OCI-LY1 (cell line): ENCODE data around the gene PUM1.

Source experiments
- H2AFZ ChIP-seq: fragments of 200-600 bp; sonication (generic), shearing (Covaris generic); 2 replicates; pipeline ENCODE4 v1.6.0; 2014; ENCODE audit warnings: antibody characterized with exemption, mild to moderate bottlenecking, low read length
- H3F3A ChIP-seq: fragments of 200-600 bp; sonication (generic), shearing (Covaris generic); 2 replicates; pipeline ENCODE4 v1.6.0; 2014; ENCODE audit warnings: mild to moderate bottlenecking, antibody characterized with exemption, low read length, moderate library complexity; ENCODE audit not compliant: insufficient read depth
- H3K27ac ChIP-seq: fragments of 200-600 bp; sonication (generic); 2 replicates; pipeline ENCODE4 v1.5.1; 2014; ENCODE audit warnings: low read length, mixed run types, mild to moderate bottlenecking, low read depth; ENCODE audit not compliant: poor library complexity, severe bottlenecking
- H3K27me3 ChIP-seq: fragments of 200-600 bp; sonication (generic); 2 replicates; pipeline ENCODE4 v1.6.0; 2014; ENCODE audit warnings: antibody characterized with exemption, mild to moderate bottlenecking, low read length, moderate library complexity; ENCODE audit not compliant: insufficient read depth
- H3K36me3 ChIP-seq: fragments of 200-600 bp; sonication (generic); 2 replicates; pipeline ENCODE4 v1.6.1; 2014; ENCODE audit warnings: mild to moderate bottlenecking, antibody characterized with exemption, low read length, moderate library complexity, mixed read lengths; ENCODE audit not compliant: insufficient read depth
- H3K4me1 ChIP-seq: fragments of 200-600 bp; sonication (generic); 2 replicates; pipeline ENCODE4 v1.5.1; 2014; ENCODE audit warnings: mild to moderate bottlenecking, low read length, moderate library complexity; ENCODE audit not compliant: insufficient read depth, severe bottlenecking
- H3K4me2 ChIP-seq: fragments of 200-600 bp; sonication (generic), shearing (Covaris generic); 2 replicates; pipeline ENCODE4 v1.6.1; 2014; ENCODE audit warnings: low read length
- H3K4me3 ChIP-seq: fragments of 200-600 bp; sonication (generic); 2 replicates; pipeline ENCODE4 v1.5.1; 2014; ENCODE audit warnings: low read length, low read depth, mild to moderate bottlenecking, mixed read lengths; ENCODE audit not compliant: poor library complexity, severe bottlenecking
- H3K79me2 ChIP-seq: fragments of 200-600 bp; shearing (Covaris generic); 2 replicates; pipeline ENCODE4 v1.6.1; 2016; ENCODE audit warnings: mixed run types, low read length, mixed read lengths; ENCODE audit not compliant: insufficient read depth
- H3K9ac ChIP-seq: fragments of 200-600 bp; sonication (generic), shearing (Covaris generic); 2 replicates; pipeline ENCODE4 v1.6.1; 2014; ENCODE audit warnings: mild to moderate bottlenecking, low read length, mixed read lengths
- H3K9me2 ChIP-seq: fragments of 200-600 bp; sonication (generic), shearing (Covaris generic); 2 replicates; pipeline ENCODE4 v1.6.1; 2014; ENCODE audit warnings: low read depth, mild to moderate bottlenecking, low read length, mixed read lengths
- H3K9me3 ChIP-seq: fragments of 200-600 bp; shearing (Covaris generic); 2 replicates; pipeline ENCODE4 v1.6.1; 2014; ENCODE audit warnings: low read length, mixed read lengths
- H4K20me1 ChIP-seq: fragments of 200-600 bp; sonication (generic), shearing (Covaris generic); 2 replicates; pipeline ENCODE4 v1.6.0; 2016; ENCODE audit warnings: mild to moderate bottlenecking, low read length; ENCODE audit not compliant: insufficient read depth
- EZH2 ChIP-seq: fragments of 200-600 bp; sonication (generic), shearing (Covaris generic); IDR thresholded peaks from 2 replicates; pipeline ENCODE4 v1.8.0; 2017; ENCODE audit warnings: borderline replicate concordance, mixed run types, mild to moderate bottlenecking, antibody characterized with exemption, low read length, moderate library complexity, mixed read lengths
- TF ChIP-seq, protein P1 (sequence below): fragments of 200-600 bp; sonication (generic), shearing (Covaris generic); IDR thresholded peaks from 2 replicates; pipeline ENCODE4 v1.5.1; 2017; ENCODE audit warnings: mild to moderate bottlenecking, antibody characterized with exemption, low read length, moderate library complexity, mixed read lengths

PUM1 gene

DNA sequence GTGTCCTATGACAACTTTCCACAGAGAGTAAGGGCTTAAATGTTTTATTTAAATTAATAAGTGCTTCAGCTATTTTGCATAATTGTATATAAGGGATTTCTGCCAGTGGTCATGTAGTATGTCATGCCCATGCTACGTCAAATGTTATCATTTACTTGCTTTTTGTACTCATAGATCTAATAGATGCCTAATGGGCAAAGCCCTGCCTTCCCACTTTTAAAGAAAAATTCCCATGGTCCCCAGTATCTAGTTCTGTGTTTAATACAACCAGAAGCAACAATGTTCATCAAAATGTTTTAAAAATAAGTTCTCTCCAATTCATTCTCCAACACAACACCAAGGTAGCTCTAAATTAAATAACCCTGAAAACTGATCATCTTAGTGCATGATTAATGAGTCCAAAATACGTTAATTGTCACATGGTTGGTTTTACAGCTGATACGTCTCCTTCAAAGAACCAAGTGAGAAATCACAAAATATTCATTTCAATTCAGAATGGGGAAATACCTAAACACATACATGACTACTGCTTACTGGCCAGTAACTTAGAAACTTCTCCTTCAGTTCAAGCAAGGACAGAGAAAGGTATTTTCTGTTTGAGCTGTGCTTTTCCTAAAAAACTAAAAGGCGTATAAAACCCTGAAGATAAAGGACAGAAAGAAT, 107.8 kb downstream of the PUM1 start:
- H3F3A ChIP-seq = no peaks in the 10 kb centered on the region
- H2AFZ ChIP-seq = no peak overlapping the region
- TF ChIP-seq EZH2 = no peak
- TF ChIP-seq, protein P1, sequence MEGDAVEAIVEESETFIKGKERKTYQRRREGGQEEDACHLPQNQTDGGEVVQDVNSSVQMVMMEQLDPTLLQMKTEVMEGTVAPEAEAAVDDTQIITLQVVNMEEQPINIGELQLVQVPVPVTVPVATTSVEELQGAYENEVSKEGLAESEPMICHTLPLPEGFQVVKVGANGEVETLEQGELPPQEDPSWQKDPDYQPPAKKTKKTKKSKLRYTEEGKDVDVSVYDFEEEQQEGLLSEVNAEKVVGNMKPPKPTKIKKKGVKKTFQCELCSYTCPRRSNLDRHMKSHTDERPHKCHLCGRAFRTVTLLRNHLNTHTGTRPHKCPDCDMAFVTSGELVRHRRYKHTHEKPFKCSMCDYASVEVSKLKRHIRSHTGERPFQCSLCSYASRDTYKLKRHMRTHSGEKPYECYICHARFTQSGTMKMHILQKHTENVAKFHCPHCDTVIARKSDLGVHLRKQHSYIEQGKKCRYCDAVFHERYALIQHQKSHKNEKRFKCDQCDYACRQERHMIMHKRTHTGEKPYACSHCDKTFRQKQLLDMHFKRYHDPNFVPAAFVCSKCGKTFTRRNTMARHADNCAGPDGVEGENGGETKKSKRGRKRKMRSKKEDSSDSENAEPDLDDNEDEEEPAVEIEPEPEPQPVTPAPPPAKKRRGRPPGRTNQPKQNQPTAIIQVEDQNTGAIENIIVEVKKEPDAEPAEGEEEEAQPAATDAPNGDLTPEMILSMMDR = no peak
- H3K9me3 ChIP-seq = no peaks in the 10 kb centered on the region
- H4K20me1 ChIP-seq = no peaks in the 10 kb centered on the region; the same call in 1 of the 2 replicates
- no peak overlapping the region for H3K4me2 ChIP-seq
- H3K9ac ChIP-seq = no peak overlapping the region
- no peaks in the 10 kb centered on the region for H3K4me1 ChIP-seq
- peaks cover 13% of the 10 kb centered on the region; the same call in 1 of the 2 replicates for H3K79me2 ChIP-seq
- H3K4me3 ChIP-seq = no peak overlapping the region
- no peaks in the 10 kb centered on the region for H3K27me3 ChIP-seq
- no peak overlapping the region for H3K27ac ChIP-seq
- peaks cover 87% of the 10 kb centered on the region for H3K36me3 ChIP-seq
- H3K9me2 ChIP-seq = no peaks in the 10 kb centered on the region

DNA sequence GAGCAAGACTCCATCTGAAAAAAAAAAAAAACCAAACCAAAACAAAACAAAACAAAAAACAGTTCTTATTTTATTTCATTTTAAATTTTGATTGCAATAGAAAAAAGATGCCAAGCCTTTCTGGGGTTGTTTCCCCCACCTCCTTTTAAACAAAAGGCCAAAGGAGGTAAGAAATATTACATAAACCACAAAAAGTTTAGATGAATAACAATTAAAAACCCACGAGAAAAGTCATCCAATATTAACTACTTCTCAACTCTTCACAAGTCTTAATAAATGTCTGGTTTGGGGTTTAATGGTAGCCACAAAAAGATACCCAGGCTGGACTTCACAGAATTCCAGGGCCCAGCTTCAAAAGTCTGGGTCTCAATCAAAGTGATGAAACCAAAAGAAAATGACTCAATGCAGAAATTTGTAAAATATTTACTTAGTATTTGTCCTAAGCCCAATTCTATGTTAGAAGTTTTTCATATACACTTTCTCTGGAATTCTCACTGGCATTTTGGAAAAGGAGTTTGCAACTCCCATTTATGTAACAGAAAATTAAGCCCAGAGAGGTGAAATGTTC, 110.0 kb downstream of the PUM1 start:
- H3K27ac ChIP-seq = no peak overlapping the region
- H3K4me3 ChIP-seq = no peak overlapping the region
- no peaks in the 10 kb centered on the region; the same call in 1 of the 2 replicates for H4K20me1 ChIP-seq
- H3K79me2 ChIP-seq = peaks cover 13% of the 10 kb centered on the region; the same call in 1 of the 2 replicates
- H3K27me3 ChIP-seq = no peaks in the 10 kb centered on the region
- TF ChIP-seq, protein P1 = no peak
- no peak for TF ChIP-seq EZH2
- H3K4me1 ChIP-seq = no peaks in the 10 kb centered on the region
- H3K9ac ChIP-seq = no peak overlapping the region
- H3K4me2 ChIP-seq = no peak overlapping the region
- H3K36me3 ChIP-seq = peaks cover 90% of the 10 kb centered on the region
- H3K9me3 ChIP-seq = no peaks in the 10 kb centered on the region
- H3K9me2 ChIP-seq = no peaks in the 10 kb centered on the region
- H3F3A ChIP-seq = no peaks in the 10 kb centered on the region
- no peak overlapping the region for H2AFZ ChIP-seq

- peaks cover 4% of the 10 kb centered on the region; the same call in 1 of the 2 replicates for H3K79me2 ChIP-seq
- no peaks in the 10 kb centered on the region for H3K9me3 ChIP-seq
- H3K4me2 ChIP-seq = no peak overlapping the region
- peaks cover 87% of the 10 kb centered on the region for H3K36me3 ChIP-seq
- no peaks in the 10 kb centered on the region for H3F3A ChIP-seq
- no peaks in the 10 kb centered on the region for H3K27me3 ChIP-seq
- no peaks in the 10 kb centered on the region; the same call in 1 of the 2 replicates for H4K20me1 ChIP-seq
- no peak overlapping the region for H3K27ac ChIP-seq
- H3K4me3 ChIP-seq = no peak overlapping the region
- H3K9ac ChIP-seq = no peak overlapping the region
- no peaks in the 10 kb centered on the region for H3K9me2 ChIP-seq
- no peaks in the 10 kb centered on the region for H3K4me1 ChIP-seq
- H2AFZ ChIP-seq = no peak overlapping the region
- no peak for TF ChIP-seq EZH2
- TF ChIP-seq, protein P1 = no peak
Measured at GRCh38 chr1:30953685-30954084, 111.8 kb downstream of the PUM1 start.
